Inferior parietal cortex (tissue), 1 donor: ENCODE data around the gene HSPA1L.
"Not testable (repeated sequence)": the region's sequence is repeated elsewhere in the genome, so short reads cannot be mapped to it uniquely, and the experiment has no call there.

Experiments
- DNase-seq: peaks from one replicate; pipeline ENCODE4 v3.0.0-alpha.2; 2016; ENCODE audit errors: extremely low spot score

The HSPA1L gene

GRCh38 chr6:31813465-31813849, 1.6 kb downstream of the HSPA1L start:
- DNase-seq, result peak; percentile 12

GRCh38 chr6:31811645-31812044, 3.4 kb downstream of the HSPA1L start:
- no peak for DNase-seq

- not testable (repeated sequence) for DNase-seq
These were observed 6.5 kb downstream of the HSPA1L start for GRCh38 chr6:31808599-31808998.

- peak; percentile 97 for DNase-seq
These were observed 8.4 kb downstream of the HSPA1L start, which contains the start of gene LSM2 for GRCh38 chr6:31806470-31807272. Gene LSM2 (minus strand): TSS chr6:31806966. CDS start chr6:31806757, 209 bp downstream.

GRCh38 chr6:31805939-31806469, 9.1 kb downstream of the HSPA1L start:
- no peak for DNase-seq

- not testable (repeated sequence) for DNase-seq
These were observed 13.8 kb downstream of the HSPA1L start for GRCh38 chr6:31801031-31801927.

GRCh38 chr6:31799781-31800180, 15.3 kb downstream of the HSPA1L start:
- no peak for DNase-seq

- no peak for DNase-seq
These were observed 17.5 kb downstream of the HSPA1L start for GRCh38 chr6:31797588-31797987.

- no peak for DNase-seq
These were observed 18.1 kb downstream of the HSPA1L start for GRCh38 chr6:31796993-31797385.

GRCh38 chr6:31795616-31796298, 19.3 kb downstream of the HSPA1L start, which contains the start of gene VARS1:
Gene VARS1 (minus strand): TSS chr6:31795752. CDS start chr6:31795217, 535 bp downstream.
- peak; percentile 86 for DNase-seq

- no peak for DNase-seq
These were observed 20.0 kb downstream of the HSPA1L start for GRCh38 chr6:31794866-31795615.

- peak; percentile 29 for DNase-seq
These were observed 20.7 kb downstream of the HSPA1L start for GRCh38 chr6:31794294-31794865.

GRCh38 chr6:31793927-31794245, 21.2 kb downstream of the HSPA1L start:
- DNase-seq, result not testable (repeated sequence)

- no peak for DNase-seq
These were observed 22.3 kb downstream of the HSPA1L start for GRCh38 chr6:31792761-31793171.

GRCh38 chr6:31792090-31792374, 23.1 kb downstream of the HSPA1L start:
- DNase-seq, result no peak

- DNase-seq, result peak; percentile 51
These were observed 23.6 kb downstream of the HSPA1L start for GRCh38 chr6:31791324-31792089.

- DNase-seq, result no peak
These were observed 29.6 kb downstream of the HSPA1L start for GRCh38 chr6:31785475-31785874.

- no peak for DNase-seq
These were observed 30.8 kb downstream of the HSPA1L start for GRCh38 chr6:31784098-31784925.
